ENCODE results near the gene NCR2.

GRCh38 chr6:41335296-41335695 lies at the start of gene NCR2:
- TF ChIP-seq GATA2 (IDR thresholded peaks at IDR 0.05; ENCODE audit: low read depth, low read length) = no peak
- TF ChIP-seq GATA3 (IDR thresholded peaks at IDR 0.05; ENCODE audit: low read depth, low read length) = no peak

Data from SH-SY5Y (cell line).